Measurements from ENCODE around the gene ACBD3.
"Not testable (repeated sequence)": the region's sequence is repeated elsewhere in the genome, so short reads cannot be mapped to it uniquely, and the experiment has no call there.

Gene ACBD3

GRCh38 chr1:226186124-226187018 is at the start of gene ACBD3:
Gene ACBD3, minus strand, starts transcription at chr1:226186741. Its CDS starts 66 bp downstream, at chr1:226186675.
- DNase-seq = peak; percentile 87

- DNase-seq = no peak
These were observed 47.3 kb upstream of the ACBD3 start for GRCh38 chr1:226233806-226234205.

- no peak for DNase-seq
These were observed 46.8 kb upstream of the ACBD3 start for GRCh38 chr1:226233293-226233692.

GRCh38 chr1:226226601-226227000 is 40.1 kb upstream of the ACBD3 start:
- DNase-seq = no peak

- peak; percentile 8 for DNase-seq
These were observed 37.3 kb upstream of the ACBD3 start for GRCh38 chr1:226223786-226224244.

- DNase-seq = no peak
These were observed 36.7 kb upstream of the ACBD3 start, which contains the start of gene MIXL1 for GRCh38 chr1:226223157-226223785. Gene MIXL1, plus strand, starts transcription at chr1:226223664. Its CDS starts 18 bp downstream, at chr1:226223682.

GRCh38 chr1:226222686-226223085 is 36.1 kb upstream of the ACBD3 start:
- no peak for DNase-seq

- no peak for DNase-seq
These were observed 34.1 kb upstream of the ACBD3 start for GRCh38 chr1:226220473-226221189.

GRCh38 chr1:226217273-226217672 is 30.7 kb upstream of the ACBD3 start:
- no peak for DNase-seq

GRCh38 chr1:226216056-226216455 is 29.5 kb upstream of the ACBD3 start:
- no peak for DNase-seq

- no peak for DNase-seq
These were observed 28.7 kb upstream of the ACBD3 start for GRCh38 chr1:226215239-226215638.

- DNase-seq = no peak
These were observed 26.0 kb upstream of the ACBD3 start for GRCh38 chr1:226212545-226212944.

- no peak for DNase-seq
These were observed 24.8 kb upstream of the ACBD3 start for GRCh38 chr1:226211181-226211821.

- no peak for DNase-seq
These were observed 24.1 kb upstream of the ACBD3 start for GRCh38 chr1:226210571-226211176.

GRCh38 chr1:226209307-226210059 is 22.9 kb upstream of the ACBD3 start:
- no peak for DNase-seq

GRCh38 chr1:226207048-226207447 is 20.5 kb upstream of the ACBD3 start:
- no peak for DNase-seq

GRCh38 chr1:226204198-226204597 is 17.7 kb upstream of the ACBD3 start:
- DNase-seq = no peak

GRCh38 chr1:226203655-226204054 is 17.1 kb upstream of the ACBD3 start:
- DNase-seq = no peak

- DNase-seq = no peak
These were observed 16.7 kb upstream of the ACBD3 start for GRCh38 chr1:226203240-226203639.

- not testable (repeated sequence) for DNase-seq
These were observed 16.1 kb upstream of the ACBD3 start for GRCh38 chr1:226202666-226203065.

- DNase-seq = no peak
These were observed 15.7 kb upstream of the ACBD3 start for GRCh38 chr1:226202246-226202645.

Data from activated naive CD4-positive, alpha-beta T cell treated with Interleukin-2 at 50 U/mL for 16 hours (primary cell).